Midbrain (tissue), 1 donor: ENCODE results near the gene TPRX1.
A peak's percentile ranks its signal among the peaks of the same experiment; 100 is the strongest.
"Not testable (repeated sequence)": the region's sequence is repeated elsewhere in the genome, so short reads cannot be mapped to it uniquely, and the experiment has no call there.

Experiments used
- DNase-seq: peaks from one replicate; lab custom pipeline; 2025; lab: John Stamatoyannopoulos, UW

The TPRX1 gene

DNA sequence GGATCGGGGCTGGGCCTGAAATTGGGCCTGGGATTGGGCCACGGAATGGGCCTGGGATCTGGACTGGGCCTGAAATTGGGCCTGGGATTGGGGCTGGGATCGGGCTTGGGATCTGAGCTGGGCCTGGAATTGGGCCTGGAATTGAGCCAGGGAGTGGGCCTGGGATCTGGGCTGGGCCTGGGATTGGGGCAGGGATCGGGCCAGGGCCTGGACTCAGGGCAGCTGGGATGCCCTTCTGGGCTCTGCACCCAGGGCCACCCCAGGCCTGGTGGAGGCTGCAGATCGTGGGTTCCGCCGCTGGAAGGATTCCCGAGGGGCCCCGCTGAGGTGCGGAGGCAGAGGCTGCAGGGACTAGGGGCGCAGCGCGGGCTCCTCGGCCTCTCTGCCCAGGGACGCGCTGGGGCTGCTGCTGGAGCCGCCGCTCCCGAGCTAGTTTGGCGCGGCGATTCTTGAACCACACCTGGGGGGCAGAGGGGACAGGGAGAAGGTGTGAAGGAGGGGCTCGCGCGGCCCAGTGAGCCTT, 1.8 kb downstream of the TPRX1 start:
- DNase-seq = no peak

DNA sequence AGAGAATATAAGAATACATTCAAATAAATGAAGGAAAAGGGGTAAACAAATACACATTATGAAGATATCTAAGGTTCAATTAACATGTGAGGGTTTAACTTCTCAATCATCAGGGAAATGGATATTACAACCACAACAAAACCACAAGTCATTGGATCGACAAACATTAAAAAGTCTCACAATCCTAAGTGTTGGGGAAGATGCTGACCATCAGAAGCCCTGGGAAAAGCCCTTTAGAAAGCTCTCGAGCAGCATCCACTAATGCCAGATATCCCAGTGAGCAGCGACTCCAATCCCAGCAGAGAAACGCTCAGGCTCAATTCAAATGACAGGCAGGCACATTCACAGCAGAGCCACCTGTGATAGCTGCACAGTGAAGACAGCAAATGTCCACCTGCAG, 3.1 kb downstream of the TPRX1 start:
- DNase-seq = no peak

DNA sequence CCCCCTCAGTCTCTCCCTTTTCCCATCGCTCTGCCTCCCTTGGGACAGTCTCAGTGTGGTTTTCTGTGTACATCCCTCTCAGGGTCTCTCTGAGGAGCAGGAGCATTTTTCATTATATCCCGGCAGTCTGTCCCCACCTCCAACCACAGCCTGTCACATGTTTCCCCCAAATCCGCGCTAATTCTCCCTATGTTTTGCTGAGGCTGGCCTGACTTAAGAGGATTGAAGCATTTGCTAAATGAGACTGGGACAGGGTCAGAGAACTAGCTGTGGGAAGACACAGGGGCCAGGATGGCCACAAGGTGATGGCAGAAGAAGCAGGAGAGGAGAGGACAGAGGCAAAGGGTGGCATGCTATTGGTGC, 5.5 kb downstream of the TPRX1 start:
- DNase-seq = no peak

DNA sequence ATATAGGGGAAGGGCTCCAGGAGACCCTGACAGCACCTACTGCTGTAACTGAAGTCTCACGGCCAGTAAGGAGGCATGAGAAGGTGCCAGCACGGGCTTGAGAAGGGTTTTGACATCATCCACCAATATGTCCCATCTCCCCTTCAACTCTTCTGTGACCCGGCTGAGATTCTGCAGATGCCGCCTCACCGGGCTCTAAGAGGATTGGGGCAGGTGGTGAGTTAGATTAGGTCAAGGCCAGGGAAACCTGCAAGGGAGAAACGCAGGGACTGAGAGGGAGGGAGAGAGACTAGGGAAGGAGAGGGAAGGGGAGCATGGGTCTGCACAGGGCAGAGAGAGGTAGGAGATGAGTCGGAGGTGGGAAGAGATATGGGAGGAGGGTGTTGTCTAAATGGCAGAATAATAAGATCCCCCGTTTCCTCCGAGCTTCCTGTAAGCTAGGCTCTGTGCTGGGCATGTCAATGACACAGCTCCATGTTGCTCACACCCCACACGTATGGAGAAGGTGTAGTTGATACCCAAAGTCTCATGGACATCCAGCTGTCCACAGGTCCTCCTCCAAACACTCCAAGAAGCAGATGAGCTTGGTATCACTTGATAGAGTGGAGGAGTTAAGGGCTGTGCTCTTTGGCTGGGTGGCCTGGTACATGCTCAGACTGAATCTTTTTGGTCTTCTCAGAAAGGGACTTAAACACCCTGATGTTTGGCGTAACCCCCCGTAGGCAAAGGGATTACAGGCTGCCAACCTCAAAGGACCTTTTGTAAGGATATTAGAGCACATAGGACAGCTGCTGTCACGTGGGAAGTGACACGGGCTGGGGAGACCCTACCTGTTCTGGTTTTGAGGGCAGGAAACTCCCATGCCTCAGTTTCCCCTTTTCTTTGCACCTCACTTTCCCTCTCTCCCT, 6.1 kb downstream of the TPRX1 start:
- no peak for DNase-seq

DNA sequence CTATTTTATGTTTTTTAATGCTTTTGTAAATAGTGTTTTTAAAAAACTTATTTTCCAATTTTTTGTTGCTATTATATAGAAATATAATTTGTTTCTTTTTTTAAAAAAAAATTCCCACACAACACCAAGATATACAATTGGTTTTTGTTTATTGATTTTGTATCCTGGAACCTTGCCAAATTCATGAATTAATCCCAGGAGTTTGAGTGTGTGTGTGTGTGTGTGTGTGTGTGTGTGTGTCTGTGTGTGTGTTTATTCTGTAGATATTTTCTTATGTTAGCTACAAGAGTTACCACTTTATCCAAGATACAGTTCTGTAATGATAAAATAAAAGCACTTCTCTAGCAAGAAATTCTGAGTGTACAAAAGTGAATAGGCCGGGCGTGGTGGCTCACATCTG, 7.6 kb downstream of the TPRX1 start:
- no peak for DNase-seq

DNA sequence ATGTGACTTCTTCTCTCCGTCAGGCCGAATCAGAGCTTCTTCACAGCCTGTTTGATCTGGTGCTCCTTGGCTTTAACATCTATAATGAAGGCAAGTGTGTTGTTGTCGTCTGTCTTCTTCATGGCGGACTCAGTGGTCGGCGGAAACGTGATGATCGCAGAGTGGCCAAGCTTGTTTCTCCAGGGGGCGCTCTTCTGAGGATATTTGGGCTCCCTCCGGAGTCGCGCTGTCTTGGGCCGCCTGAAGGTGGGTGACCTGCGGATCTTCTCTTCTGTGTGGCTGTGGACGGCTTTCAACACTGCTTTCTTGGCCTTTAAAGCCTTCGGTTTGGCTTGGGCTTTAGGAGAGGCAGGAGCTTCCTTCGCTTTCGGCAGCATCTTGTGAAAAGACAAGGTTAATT, 9.8 kb downstream of the TPRX1 start:
- no peak for DNase-seq

DNA sequence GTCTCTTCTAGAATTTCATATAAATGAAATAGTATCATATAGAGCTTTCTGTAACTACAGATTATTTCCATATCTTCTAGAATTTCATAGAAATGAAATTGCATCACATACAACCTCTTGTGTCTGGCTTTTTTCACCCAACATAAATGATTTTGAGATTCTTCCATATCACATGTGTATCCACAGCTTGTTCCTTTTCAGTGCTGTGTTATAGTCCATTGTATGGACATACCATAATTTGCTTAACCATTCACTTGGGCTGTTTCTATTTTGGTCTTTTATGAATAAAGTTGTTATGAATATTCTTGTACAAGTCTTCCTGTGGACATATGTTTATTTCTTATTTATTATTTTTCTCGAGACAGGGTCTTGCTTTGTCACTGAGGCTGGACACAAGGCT, 11.7 kb downstream of the TPRX1 start:
- no peak for DNase-seq

DNA sequence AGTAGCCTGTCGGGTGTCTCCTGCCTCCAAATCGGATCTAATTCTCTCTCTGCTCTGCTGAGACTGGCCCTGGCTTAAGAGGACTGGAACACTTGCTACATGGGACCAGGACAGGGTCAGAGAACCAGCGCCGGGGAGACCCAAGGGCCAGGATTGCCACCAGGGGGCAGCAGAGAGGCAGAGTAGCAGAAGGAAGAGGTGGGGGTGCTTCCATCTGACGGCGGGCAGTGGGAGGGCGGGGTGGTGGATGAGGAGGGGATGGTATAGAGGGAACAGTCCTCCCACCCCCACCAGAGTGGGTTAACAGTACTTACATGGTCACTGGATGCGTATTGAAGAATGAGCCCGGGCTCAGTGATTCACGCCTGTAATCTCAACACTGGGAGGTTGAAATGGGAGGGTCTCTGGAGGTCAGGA, 13.9 kb downstream of the TPRX1 start:
- peak; percentile 52 for DNase-seq

DNA sequence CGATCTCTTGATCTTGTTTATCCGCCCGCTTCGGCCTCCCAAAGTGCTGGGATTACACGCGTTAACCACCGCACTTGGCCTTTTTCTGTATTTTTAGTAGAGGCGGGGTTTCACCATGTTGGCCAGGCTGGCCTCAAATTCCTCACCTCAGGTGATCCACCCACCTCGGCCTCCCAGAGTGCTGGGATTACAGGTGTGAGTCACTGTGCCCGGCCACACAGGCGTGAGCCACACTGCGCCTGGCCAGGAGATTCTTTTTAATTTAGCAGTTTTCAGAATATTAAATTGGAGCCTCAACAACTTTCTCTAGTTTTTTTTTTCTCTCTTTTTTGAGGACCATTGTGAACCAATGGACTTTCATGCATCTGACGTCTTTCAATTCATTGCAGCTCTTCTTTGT, 14.5 kb downstream of the TPRX1 start:
- not testable (repeated sequence) for DNase-seq

DNA sequence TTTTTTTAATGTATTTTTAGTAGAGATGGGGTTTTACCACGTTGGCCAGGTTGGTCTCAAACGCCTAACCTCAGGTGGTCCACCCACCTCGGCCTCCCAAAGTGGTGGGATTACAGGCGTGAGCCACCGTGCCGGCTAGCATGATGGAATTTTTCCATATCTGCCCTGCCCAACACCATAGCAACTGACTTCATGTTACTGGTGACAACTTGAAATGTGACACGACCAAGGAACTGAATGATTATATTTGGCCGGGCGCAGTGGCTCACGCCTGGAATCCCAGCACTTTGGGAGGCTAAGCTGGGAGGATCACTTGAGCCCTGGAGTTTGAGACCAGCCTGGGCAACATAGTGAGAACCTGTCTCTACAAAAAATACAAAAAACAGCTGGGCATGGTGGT, 17.0 kb downstream of the TPRX1 start:
- not testable (repeated sequence) for DNase-seq

DNA sequence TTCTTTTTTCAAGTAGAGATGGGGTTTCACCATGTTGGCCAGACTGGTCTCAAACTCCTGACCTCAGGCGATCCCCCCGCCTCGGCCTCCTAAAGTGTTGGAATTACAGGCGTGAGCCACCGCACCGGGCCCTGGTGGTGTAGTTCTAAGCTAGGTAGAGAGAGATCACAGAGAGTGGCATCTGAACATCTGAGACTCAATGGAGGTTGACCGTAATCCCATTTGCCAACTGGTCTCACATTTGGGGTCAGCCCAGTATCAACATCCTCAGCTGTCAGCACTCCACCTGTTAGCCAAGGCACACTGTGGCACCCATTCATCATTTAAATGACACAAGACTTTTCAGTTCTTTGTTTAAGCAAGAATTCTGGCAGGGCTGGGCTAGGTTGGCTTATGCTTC, 17.8 kb downstream of the TPRX1 start:
- no peak for DNase-seq

DNA sequence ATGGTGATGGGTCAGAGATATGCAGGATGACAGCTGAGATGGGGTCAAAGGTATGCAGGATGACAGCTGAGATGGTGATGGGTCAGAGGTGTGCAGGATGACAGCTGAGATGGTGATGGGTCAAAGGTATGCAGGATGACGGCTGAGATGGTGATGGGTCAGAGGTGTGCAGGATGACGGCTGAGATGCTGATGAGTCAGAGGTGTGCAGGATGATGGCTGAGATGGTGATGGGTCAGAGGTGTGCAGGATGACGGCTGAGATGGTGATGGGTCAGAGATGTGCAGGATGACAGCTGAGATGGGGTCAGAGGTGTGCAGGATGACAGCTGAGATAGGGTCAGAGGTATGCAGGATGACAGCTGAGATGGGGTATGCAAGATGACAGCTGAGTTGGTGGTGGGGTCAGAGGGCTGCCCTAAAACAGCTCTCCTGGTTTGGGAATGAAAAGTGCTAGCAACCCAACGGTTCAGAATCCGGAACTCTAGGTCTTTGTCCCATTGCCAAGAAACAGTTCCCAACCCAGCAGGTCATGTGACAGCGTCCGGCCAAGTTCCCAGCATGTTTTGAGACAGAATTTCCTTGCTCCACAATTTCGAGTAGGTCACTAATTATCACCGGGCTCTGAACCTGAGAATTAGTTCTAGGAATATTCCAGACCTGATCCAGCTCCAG, 22.6 kb downstream of the TPRX1 start:
- peak; percentile 87 for DNase-seq

DNA sequence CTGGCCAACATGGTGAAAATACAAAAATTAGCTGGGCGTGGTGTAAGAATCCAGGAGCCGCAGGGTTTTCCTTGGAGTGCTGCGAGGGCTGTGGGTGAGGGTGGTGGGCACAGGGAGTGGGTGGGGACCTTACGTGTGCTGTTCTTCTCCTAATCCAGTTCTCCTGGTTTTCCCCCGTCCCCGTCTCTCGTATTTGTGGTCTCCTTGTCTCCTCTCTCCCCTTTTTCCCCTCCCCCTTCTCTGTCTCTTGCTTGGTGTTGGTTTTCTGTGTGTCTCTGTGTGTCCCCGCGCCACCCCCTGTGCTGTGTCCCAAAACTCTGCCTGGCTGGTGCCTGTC, 24.2 kb downstream of the TPRX1 start:
- DNase-seq = no peak

DNA sequence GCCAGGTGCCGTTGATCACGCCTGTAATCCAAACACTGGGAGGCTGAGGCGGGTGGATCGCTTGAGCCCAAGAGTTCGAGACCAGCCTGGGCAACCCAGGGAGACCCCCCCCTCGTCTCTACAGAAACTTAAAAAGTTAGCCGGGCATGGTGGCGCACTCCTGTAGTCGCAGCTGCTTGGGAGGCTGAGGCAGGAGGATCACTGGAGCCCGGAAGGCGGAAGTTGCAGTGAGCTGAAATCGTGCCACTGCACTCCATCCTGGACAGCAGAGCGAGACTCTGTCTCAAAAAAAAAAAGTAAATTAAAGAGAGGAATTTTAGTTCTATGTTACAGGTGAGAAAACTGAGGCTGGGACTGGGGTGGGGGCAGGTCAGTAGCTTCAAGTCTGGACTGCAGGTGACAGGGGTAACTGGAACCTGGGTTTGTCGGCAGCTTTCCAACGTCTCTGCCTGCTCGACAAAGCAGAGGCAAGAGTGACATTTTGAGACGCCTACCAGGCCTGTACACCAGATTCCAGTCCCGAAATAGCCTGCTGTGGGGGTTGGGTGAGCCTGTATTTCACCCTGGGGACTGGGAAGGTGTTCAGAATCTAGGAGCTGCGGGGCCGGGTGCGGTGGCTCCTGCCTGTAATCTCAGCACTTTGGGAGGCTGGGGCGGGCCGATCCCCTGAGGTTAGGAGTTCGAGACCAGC, 24.7 kb downstream of the TPRX1 start:
- DNase-seq = no peak

DNA sequence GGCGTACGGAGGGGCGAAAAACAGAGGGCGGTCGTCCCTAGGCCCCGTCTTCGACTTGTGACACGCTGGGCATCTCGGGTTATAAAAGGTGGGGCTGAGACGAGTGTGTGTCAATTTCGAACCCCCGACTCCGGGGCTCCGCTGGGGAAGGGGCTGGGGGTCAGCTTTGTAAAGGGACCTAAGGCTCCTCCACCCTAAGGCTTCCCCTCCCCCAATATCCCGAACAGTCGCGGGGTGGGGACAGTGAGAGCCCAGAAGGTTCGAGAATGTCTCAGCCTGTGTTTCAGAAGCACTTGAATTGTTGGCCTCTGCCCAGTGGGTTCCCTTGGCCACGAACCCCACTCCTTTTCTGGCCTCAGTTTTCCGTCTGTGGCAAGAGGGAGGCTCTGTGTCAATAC, 25.4 kb downstream of the TPRX1 start:
- DNase-seq = peak; percentile 58

DNA sequence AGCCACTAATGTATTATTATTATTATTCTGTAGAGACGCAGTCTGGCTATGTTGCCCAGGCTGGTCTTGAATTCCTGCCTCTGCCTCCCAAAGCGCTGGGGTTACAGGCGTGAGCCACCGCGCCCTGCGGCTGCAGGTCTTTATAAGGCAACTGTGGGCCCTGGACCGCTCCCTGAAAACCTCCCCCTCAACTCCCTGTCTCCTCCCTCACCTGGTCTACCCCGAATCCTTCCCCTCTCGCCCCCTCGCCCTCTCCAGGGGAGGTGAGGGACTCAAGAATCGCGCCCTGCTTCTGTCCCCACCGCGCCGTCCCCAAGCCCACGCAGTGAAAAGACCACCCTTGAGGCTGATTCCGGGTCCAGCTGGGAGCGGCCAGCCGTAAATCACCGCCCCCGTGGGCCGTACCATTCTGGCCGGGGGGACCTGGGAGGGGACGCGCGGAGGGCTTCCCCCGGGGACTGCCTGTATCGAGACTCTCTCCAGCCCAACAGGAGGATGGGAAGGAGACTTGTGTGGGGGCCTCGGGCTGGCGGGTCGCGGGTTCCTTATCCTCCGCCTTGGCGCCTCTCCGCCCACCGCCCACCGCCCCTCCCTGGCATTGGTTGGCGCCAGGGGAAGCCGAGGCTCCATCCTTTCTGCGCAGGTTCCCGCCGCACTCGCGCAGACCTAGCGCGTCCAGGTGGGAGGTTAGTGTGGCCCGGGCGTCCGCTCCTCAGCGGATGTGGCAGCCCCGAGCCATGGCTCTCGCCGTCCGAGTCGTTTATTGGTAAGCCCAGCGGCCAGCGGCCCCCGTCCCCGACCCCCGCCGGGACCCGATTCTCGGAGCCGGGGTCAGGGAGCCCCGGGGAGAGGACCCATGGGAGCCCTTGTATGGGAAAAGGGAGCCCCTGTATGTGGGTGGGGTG, 26.1 kb downstream of the TPRX1 start, which contains the start of gene SELENOW:
TSS of gene SELENOW (plus strand) at position 655 of the 905 bp plus-strand sequence. CDS start at position 738, 83 bp downstream.
- peak; percentile 88 for DNase-seq

DNA sequence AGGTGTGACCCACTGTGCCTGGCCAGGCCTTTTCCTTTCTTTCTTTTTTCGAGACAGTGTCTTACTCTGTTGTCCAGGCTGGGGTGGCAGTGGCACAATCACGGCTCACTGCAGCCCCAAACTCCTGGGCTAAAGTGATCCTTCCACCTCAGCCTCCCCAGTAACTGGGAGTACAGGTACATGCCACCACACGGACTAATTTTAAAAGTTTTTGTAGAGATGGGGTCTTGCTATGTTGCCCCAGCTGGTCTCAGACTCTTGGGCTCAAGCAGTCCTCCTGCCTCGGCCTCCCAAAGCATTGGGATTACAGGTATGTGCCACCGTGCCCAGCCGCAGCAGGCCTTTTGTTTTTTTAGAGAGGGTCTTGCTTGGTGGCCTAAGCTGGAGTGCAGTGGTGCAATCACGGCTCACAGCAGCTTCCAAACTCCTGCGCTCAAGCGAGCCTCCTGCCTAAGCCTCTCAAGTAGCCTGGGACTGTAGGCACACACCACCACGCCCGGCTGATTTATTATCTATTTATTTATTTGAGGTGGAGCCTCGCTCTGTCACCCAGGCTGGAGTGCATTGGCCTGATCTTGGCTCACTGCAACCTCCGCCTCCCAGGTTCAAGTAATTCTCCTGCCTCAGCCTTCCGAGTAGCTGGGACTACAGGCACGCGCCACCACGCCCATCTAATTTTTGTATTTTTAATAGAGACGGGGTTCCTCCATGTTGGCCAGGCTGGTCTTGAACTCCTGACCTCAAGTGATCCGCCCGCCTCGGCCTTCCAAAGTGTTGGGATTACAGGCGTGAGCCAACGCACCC, 26.9 kb downstream of the TPRX1 start:
- DNase-seq = not testable (repeated sequence)

DNA sequence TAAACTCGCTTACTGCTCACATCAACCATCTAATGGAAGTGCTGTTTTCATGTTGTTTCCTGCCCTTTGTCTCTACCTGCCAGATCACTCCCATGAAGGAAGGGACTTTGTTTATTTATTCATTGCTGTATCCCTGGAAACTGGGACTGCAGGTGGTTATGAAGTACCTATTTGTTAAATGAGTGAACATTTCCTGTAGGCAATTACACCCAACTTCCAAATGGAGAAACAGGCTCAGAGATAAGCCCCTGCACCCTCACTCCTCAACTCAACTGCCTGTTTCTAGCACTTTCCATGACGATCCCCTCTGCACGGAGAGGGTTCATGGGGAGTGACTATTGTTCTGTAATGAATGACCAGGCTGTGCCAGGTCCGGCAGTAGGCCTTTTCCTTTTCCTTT, 27.8 kb downstream of the TPRX1 start:
- peak; percentile 33 for DNase-seq

DNA sequence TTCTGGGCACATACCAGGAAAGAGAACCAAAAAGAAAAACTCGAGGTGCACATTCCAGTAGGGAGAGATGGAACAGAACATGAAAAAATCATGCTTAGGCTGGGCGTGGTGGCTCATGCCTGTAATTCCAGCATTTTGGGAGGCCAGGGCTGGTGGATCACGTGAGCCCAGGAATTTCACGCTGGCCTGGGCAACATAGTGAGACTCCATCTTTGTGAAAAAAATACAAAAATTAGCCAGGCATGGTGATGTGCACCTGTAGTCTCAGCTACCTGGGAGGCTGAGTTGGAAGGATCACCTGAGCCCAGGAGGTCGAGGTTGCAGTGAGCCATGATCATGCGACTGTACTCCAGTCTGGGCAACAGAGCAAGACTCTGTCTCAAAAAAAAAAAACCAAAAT, 33.1 kb downstream of the TPRX1 start:
- DNase-seq = not testable (repeated sequence)

DNA sequence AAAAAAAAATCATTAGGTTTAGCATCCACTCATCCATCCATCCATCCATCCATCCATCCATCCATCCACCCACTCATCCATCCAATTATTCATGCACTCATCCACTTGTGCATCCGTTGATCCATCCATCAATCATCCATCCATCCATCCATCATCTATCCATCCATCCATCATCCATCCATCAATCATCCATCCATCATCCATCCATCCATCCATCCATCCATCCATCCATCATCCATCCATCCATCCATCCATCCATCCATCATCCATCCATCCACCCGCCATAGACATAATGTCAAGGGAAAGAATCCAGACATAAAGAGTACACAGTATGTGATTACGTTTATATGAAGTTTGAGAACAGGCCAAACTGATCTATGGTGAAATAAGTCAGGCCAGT, 34.8 kb downstream of the TPRX1 start:
- DNase-seq = no peak

DNA sequence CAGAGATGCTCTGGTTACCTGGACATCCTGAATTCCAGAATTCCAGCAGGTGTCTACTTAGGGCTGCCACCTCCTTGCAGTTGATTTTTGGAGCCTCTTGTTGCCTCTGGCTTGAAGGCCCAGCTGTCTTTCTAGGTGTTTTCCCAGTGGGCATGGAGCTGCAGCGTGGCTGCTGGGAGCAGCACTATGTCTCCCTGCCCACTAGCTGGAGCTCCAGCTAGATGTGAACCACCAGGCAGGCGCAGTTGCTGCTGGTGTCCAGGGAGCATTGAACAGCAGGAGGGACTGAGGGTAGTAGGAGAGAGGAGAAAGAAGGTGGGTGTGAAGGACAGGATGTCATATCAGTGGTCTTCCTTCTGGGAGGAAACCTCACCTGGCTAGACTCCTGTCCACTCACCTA, 35.7 kb downstream of the TPRX1 start:
- DNase-seq = no peak
